Neural cell (in vitro differentiated cells): Measurements from ENCODE around the gene RAB42. TPM values are rescaled to one million over a fixed set of nuclear protein-coding genes. Genes with fewer than 3 reads are reported as not detected.

Source experiments
- H2AFZ ChIP-seq: fragments of 200-600, 300-800 bp; sonication (generic), shearing (Covaris generic); 2 replicates; pipeline ENCODE4 v1.6.0; 2014; ENCODE audit warnings: low read depth, mild to moderate bottlenecking, antibody characterized with exemption, low read length, moderate library complexity
- H3F3A ChIP-seq: fragments of 200-600 bp; shearing (Covaris generic); 2 replicates; pipeline ENCODE4 v1.6.1; 2016; ENCODE audit warnings: mild to moderate bottlenecking, moderate library complexity, mixed read lengths, antibody characterized with exemption, low read length; ENCODE audit not compliant: insufficient read depth, poor library complexity, severe bottlenecking
- H3K27ac ChIP-seq: fragments of 200-600, 300-800 bp; sonication (generic), shearing (Covaris generic); 2 replicates; pipeline ENCODE4 v1.5.1; 2014; ENCODE audit warnings: mild to moderate bottlenecking, low read length, moderate library complexity
- H3K27me3 ChIP-seq: fragments of 300-800, 200-600 bp; sonication (generic), shearing (Covaris generic); 2 replicates; pipeline ENCODE4 v1.6.0; 2014; ENCODE audit warnings: mild to moderate bottlenecking, low read depth, low read length, moderate library complexity; ENCODE audit not compliant: insufficient read depth
- H3K36me3 ChIP-seq: fragments of 300-800, 200-600 bp; sonication (generic), shearing (Covaris generic); 2 replicates; pipeline ENCODE4 v1.5.1; 2014; ENCODE audit warnings: mild to moderate bottlenecking, antibody characterized with exemption, low read length, moderate library complexity; ENCODE audit not compliant: insufficient read depth
- H3K4me2 ChIP-seq: fragments of 300-800, 200-600 bp; sonication (generic), shearing (Covaris generic); 2 replicates; pipeline ENCODE4 v1.6.0; 2014; ENCODE audit warnings: mild to moderate bottlenecking, low read length
- H3K4me3 ChIP-seq: fragments of 300-800, 200-600 bp; sonication (generic), shearing (Covaris generic); 2 replicates; pipeline ENCODE4 v1.5.1; 2014; ENCODE audit warnings: mild to moderate bottlenecking, low read length, moderate library complexity
- H3K79me2 ChIP-seq: fragments of 200-600 bp; shearing (Covaris generic); replicated peaks from 2 replicates; pipeline ENCODE4 v1.6.0; 2014; ENCODE audit warnings: mild to moderate bottlenecking, low read length, moderate library complexity; ENCODE audit not compliant: insufficient read depth
- H3K9ac ChIP-seq: fragments of 300-800, 200-600 bp; sonication (generic), shearing (Covaris generic); 2 replicates; pipeline ENCODE4 v1.6.1; 2016; ENCODE audit warnings: mild to moderate bottlenecking, low read length, mixed read lengths
- H3K9me2 ChIP-seq: fragments of 200-600 bp; shearing (Covaris generic); 2 replicates; pipeline ENCODE4 v1.6.1; 2016; ENCODE audit warnings: mild to moderate bottlenecking, low read length, mixed read lengths; ENCODE audit not compliant: insufficient read depth
- H3K9me3 ChIP-seq: fragments of 200-600, 300-800 bp; sonication (generic), shearing (Covaris generic); 2 replicates; pipeline ENCODE4 v1.6.1; 2016; ENCODE audit warnings: mild to moderate bottlenecking, mixed run types, low read length, moderate library complexity, mixed read lengths
- H4K20me1 ChIP-seq: fragments of 200-600 bp; shearing (Covaris generic); 2 replicates; pipeline ENCODE4 v1.6.1; 2016; ENCODE audit warnings: mild to moderate bottlenecking, mixed run types; ENCODE audit not compliant: insufficient read depth
- CTCF ChIP-seq: fragments of 450-650 bp; IDR thresholded peaks from 2 replicates; pipeline ENCODE4 v1.5.1; 2014; ENCODE audit warnings: antibody characterized with exemption, mild to moderate bottlenecking, moderate library complexity; ENCODE audit not compliant: poor library complexity, severe bottlenecking
- EP300 ChIP-seq: fragments of 450-650 bp; conservative IDR thresholded peaks from 2 replicates; pipeline ENCODE4 v1.6.1; 2014; ENCODE audit warnings: antibody characterized with exemption, mild to moderate bottlenecking, moderate library complexity; ENCODE audit not compliant: poor library complexity, severe bottlenecking
- EZH2 ChIP-seq: fragments of 200-600, 300-800 bp; shearing (Covaris generic), sonication (generic); IDR thresholded peaks from 2 replicates; pipeline ENCODE4 v1.6.1; 2014; ENCODE audit warnings: antibody characterized with exemption, low read length, borderline replicate concordance, mild to moderate bottlenecking; ENCODE audit not compliant: insufficient read depth, poor library complexity, severe bottlenecking
- MXI1 ChIP-seq: fragments of 450-650 bp; conservative IDR thresholded peaks from 2 replicates; pipeline ENCODE4 v1.6.1; 2014; ENCODE audit warnings: antibody characterized with exemption, mild to moderate bottlenecking; ENCODE audit not compliant: poor library complexity, severe bottlenecking
- POLR2AphosphoS5 ChIP-seq: IDR thresholded peaks from 2 replicates; pipeline ENCODE4 v1.6.1; 2012
- RAD21 ChIP-seq: fragments of 450-650 bp; conservative IDR thresholded peaks from 2 replicates; pipeline ENCODE4 v1.6.1; 2014; ENCODE audit warnings: antibody characterized with exemption, mild to moderate bottlenecking, moderate library complexity
- REST ChIP-seq: IDR thresholded peaks from 2 replicates; pipeline ENCODE4 v1.6.1; 2012; ENCODE audit warnings: borderline replicate concordance
- SMC3 ChIP-seq: fragments of 450-650 bp; conservative IDR thresholded peaks from 2 replicates; pipeline ENCODE4 v1.6.1; 2014; ENCODE audit warnings: antibody characterized with exemption, mild to moderate bottlenecking, moderate library complexity; ENCODE audit not compliant: poor library complexity
- TAF1 ChIP-seq: IDR thresholded peaks from 2 replicates; pipeline ENCODE4 v1.6.1; 2012; ENCODE audit warnings: low read depth
- polyA plus RNA-seq: library from polyadenylated mRNA; depleted of rRNA; stranded (reverse); fragments of >200 nt; gene quantifications from 2 replicates; pipeline ENCODE4 v1.2.3, GENCODE V29; 2014

The RAB42 gene
- polyA plus RNA-seq, 1 donor from 2014 or later: not detected

DNA sequence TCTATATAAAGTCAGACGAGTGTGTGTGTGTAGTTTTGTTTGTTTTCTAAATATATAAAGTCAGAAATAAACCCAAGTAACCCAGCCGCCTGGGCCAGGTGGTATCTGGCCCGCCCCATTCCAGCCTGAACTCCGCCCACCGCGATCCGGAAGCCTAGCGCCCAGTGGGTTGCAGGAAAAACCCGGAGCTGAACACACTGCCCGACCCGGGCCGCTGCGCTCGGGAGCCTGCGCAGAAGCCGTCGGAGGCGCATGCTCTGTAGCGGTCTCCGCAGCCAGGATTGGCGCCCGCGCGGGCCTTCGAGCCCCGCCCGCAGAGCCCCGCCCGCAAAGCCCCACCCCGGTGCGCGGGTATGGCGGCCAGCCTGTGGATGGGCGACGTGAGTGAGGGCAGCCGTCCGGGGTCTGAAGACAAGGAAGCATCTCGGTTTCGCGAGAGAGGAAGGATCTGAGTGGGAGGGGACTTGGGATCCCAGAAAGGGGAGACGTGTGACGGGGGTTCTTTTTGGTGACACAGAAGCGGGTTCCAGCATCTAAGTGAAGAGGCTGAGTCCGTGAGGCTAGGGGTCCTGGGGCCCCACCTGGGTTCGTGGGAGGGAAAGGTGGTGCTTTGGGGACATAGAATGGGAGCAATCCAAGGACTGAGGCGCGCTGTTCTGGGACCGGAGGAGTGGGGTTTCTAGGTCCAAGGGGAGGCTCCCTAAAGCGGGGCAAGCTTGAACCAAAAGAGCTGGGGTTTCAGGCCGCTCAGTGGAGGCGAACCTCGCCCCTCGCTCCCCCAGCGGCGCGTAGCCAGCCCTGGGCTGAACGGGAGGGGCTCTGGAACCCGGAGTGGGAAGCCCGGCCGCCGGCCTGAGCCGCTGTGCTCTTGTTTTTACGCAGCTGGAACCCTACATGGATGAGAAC is 39.1 kb upstream of the RAB42 start, which contains the start of gene TRNAU1AP:
Gene TRNAU1AP, plus strand, starts transcription at position 328 of the 906 bp plus-strand sequence. Its CDS starts 26 bp downstream, at position 354.
- Histone ChIP-seq H3K9me3 (no peaks in the 10 kb centered on the region), H3K9me2 (no peaks in the 10 kb centered on the region), H3K27me3 (no peaks in the 10 kb centered on the region), H3K4me3 (peak within 1 kb of the TSS; percentile 84), H3K79me2 (peaks cover 12% of the 10 kb centered on the region), H3K4me2 (peak within 1 kb of the TSS; percentile 45), H3K36me3 (no peaks in the 10 kb centered on the region), H3K27ac (peak within 1 kb of the TSS; percentile 65), H2AFZ (peak within 1 kb of the TSS; percentile 85), H3K9ac (peak within 1 kb of the TSS; percentile 90), H3F3A (no peaks in the 10 kb centered on the region), H4K20me1 (no peaks in the 10 kb centered on the region)
- TF ChIP-seq TAF1 (peak; percentile 76), RAD21 (no peak), POLR2AphosphoS5 (peak; percentile 93), SMC3 (no peak), REST (peak; percentile 84), EZH2 (no peak), EP300 (peak; percentile 55), MXI1 (peak; percentile 67), CTCF (no peak)

DNA sequence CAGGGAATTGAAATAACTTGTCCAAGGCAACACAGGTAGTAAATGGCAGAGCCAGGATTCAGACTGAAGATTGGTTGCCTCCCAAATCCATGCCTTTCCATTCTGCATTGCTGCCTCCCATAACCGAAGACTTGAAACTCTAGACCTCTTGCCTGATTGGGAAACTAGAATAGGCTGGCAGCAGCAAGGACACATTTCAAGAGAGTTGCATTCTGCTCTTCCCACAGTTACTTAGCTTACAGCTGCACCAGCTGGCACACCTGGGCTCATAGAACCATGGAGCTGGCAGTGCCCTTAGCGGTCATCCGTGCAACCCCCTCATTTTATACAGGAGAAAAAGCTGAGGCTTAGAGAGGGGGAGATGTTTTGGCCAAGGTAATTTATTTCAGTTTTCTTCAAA is 31.2 kb upstream of the RAB42 start:
- no peaks in the 10 kb centered on the region for H3K9me2 ChIP-seq
- H3K36me3 ChIP-seq: peaks cover 7% of the 10 kb centered on the region

More for the DNA sequence above, 31.2 kb upstream of the RAB42 start:
- no peak overlapping the region for H2AFZ ChIP-seq
- TF ChIP-seq CTCF: no peak
- TF ChIP-seq EZH2: no peak
- no peak for TF ChIP-seq REST
- no peak for TF ChIP-seq MXI1
- no peak for TF ChIP-seq RAD21
- TF ChIP-seq SMC3: no peak
- no peak for TF ChIP-seq TAF1
- TF ChIP-seq EP300: no peak
- no peak for TF ChIP-seq POLR2AphosphoS5
- H3K4me2 ChIP-seq: no peak overlapping the region
- H3K9me3 ChIP-seq: no peaks in the 10 kb centered on the region
- H3K4me3 ChIP-seq: no peak overlapping the region
- H3K9ac ChIP-seq: no peak overlapping the region
- H3K27me3 ChIP-seq: no peaks in the 10 kb centered on the region
- no peaks in the 10 kb centered on the region for H4K20me1 ChIP-seq
- no peaks in the 10 kb centered on the region for H3F3A ChIP-seq
- no peak overlapping the region for H3K27ac ChIP-seq
- no peaks in the 10 kb centered on the region for H3K79me2 ChIP-seq
